Sigmoid colon (tissue), 4 donors: Measurements from ENCODE around the gene COPS7B.

Experiments
- POLR2A ChIP-seq, 2 donors: fragments of 450-650 bp; IDR thresholded peaks; one replicate each; pipeline ENCODE4 v1.6.1; 2016; ENCODE audit warnings: antibody characterized with exemption in 2 of 2, mild to moderate bottlenecking in 2 of 2, moderate library complexity in 2 of 2
- POLR2AphosphoS5 ChIP-seq, 4 donors: sonication (generic); formaldehyde crosslinking; IDR thresholded peaks; one replicate each; pipeline ENCODE4 v1.6.1; 2017; ENCODE audit warnings: antibody characterized with exemption in 4 of 4
- TF ChIP-seq, protein P1 (sequence below), 4 experiments: fragments of 450-650 bp in 3 of 4; fragments of 200-600 bp in 1 of 4; IDR thresholded peaks; one replicate each; pipeline ENCODE4 v1.5.1; 2016 to 2019; ENCODE audit warnings: antibody characterized with exemption in 4 of 4, mild to moderate bottlenecking in 3 of 4, moderate library complexity in 2 of 4

DNA sequence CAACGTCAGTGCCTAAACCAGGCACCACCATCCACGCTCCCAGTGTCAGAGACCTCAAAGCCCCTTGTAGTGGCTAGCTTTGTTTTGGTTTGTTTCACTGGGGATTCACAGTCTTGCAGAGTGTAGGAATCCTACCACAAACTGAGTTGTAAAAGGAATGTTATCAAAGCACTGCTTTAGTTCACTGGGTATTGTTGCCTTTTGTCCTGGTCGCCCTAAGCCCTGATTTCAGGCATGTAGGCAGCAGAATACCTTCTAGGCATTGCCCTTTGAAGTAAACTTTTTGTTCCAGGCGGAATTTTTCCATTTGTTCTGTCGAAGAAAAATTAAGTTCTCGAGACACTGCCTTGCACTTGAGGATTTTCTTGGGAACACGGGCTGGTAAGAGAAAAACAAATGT lies 48.5 kb upstream of the COPS7B start:
- TF ChIP-seq, protein P1, sequence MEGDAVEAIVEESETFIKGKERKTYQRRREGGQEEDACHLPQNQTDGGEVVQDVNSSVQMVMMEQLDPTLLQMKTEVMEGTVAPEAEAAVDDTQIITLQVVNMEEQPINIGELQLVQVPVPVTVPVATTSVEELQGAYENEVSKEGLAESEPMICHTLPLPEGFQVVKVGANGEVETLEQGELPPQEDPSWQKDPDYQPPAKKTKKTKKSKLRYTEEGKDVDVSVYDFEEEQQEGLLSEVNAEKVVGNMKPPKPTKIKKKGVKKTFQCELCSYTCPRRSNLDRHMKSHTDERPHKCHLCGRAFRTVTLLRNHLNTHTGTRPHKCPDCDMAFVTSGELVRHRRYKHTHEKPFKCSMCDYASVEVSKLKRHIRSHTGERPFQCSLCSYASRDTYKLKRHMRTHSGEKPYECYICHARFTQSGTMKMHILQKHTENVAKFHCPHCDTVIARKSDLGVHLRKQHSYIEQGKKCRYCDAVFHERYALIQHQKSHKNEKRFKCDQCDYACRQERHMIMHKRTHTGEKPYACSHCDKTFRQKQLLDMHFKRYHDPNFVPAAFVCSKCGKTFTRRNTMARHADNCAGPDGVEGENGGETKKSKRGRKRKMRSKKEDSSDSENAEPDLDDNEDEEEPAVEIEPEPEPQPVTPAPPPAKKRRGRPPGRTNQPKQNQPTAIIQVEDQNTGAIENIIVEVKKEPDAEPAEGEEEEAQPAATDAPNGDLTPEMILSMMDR (IDR thresholded peaks at IDR 0.05), result no peak
- TF ChIP-seq POLR2A (IDR thresholded peaks at IDR 0.05) (no peak), POLR2AphosphoS5 (IDR thresholded peaks at IDR 0.05) (no peak)
